HepG2 (cell line): ENCODE results near the gene CCDC30. TPM values are rescaled to one million over a fixed set of nuclear protein-coding genes. Genes with fewer than 3 reads are reported as not detected.

Experiments used
- ATAC-seq: fragments of 200-7000 bp; cut with Tn5 transposase; 3 replicates; pipeline ENCODE4 v1.9.1; 2020; ENCODE audit warnings: mild to moderate bottlenecking, moderate library complexity
- BruUV-seq: library from RNA; stranded (reverse); fragments of 400-500 nt; replicated peaks from 2 replicates; lab custom pipeline; 2021; lab: Mats Ljungman, UMichigan
- CTCF ChIA-PET: fragments of 300-600 bp; formaldehyde crosslinking; extraction: SDS; loops from one replicate; lab custom pipeline; 2021; ENCODE audit warnings: low total read pairs, inconsistent platforms, low intra/inter-chr PET ratio; lab: Yijun Ruan, JAX
- POLR2A ChIA-PET: fragments of 350-600 bp; sonication (Branson Sonifier 250); formaldehyde crosslinking; loops from one replicate; lab custom pipeline; 2020; ENCODE audit warnings: antibody characterized with exemption, inconsistent platforms; lab: Yijun Ruan, JAX
- DNase-seq: peaks from one replicate; pipeline ENCODE4 v3.0.0-alpha.2; 2015; ENCODE audit warnings: low spot score
- FAIRE-seq: peaks from 3 replicates; lab custom pipeline; 2011; peaks lifted over from hg19 to GRCh38; lab: Jason Lieb, UNC
- H2AFZ ChIP-seq: one replicate; pipeline ENCODE4 v1.6.1; 2011; ENCODE audit warnings: low read length, inconsistent platforms
- H3K27ac ChIP-seq: fragments of 300-600 bp; 3 replicates; pipeline ENCODE4 v1.8.0; 2011; ENCODE audit warnings: mixed run types, mild to moderate bottlenecking, mixed read lengths, low read length, inconsistent platforms; ENCODE audit not compliant: insufficient read depth; ENCODE audit errors: extremely low read length
- H3K27me3 ChIP-seq, 2 experiments: fragments of 200-600 bp in 1 of 2; 2 replicates in 1 of 2; 3 replicates in 1 of 2; pipeline versions ENCODE4 v1.6.0 to v1.8.0; 2011; ENCODE audit warnings: low read length in 2 of 2, mild to moderate bottlenecking in 2 of 2, moderate library complexity in 2 of 2, inconsistent platforms in 1 of 2; ENCODE audit not compliant: insufficient read depth in 2 of 2, control insufficient read depth in 1 of 2
- H3K36me3 ChIP-seq, 2 experiments: fragments of 200-600 bp in 1 of 2; replicated peaks in 1 of 2; 2 replicates in 1 of 2; 3 replicates in 1 of 2; pipeline versions ENCODE4 v1.5.1 to v1.8.0; 2011; ENCODE audit warnings: low read length in 2 of 2, inconsistent platforms in 1 of 2; ENCODE audit not compliant: insufficient read depth in 2 of 2, control insufficient read depth in 1 of 2
- H3K4me1 ChIP-seq: 2 replicates; pipeline ENCODE4 v1.5.1; 2012; ENCODE audit warnings: low read length, inconsistent platforms; ENCODE audit not compliant: insufficient read depth
- H3K4me2 ChIP-seq: 2 replicates; pipeline ENCODE4 v1.6.0; 2011; ENCODE audit warnings: low read depth, low read length, inconsistent platforms
- H3K4me3 ChIP-seq, 3 experiments: fragments of 200-600 bp in 1 of 3; sonication (generic), shearing (Covaris generic) in 1 of 3; replicated peaks in 1 of 3; 2 replicates each; pipeline ENCODE4 v1.5.1; 2011 to 2016; ENCODE audit warnings: low read length in 3 of 3, inconsistent platforms in 2 of 3, low read depth in 2 of 3, mild to moderate bottlenecking in 2 of 3, control low read depth in 1 of 3, mixed read lengths in 1 of 3; ENCODE audit not compliant: insufficient read depth in 1 of 3
- H3K79me2 ChIP-seq: one replicate; pipeline ENCODE4 v1.6.1; 2011; ENCODE audit warnings: low read length, inconsistent platforms; ENCODE audit not compliant: insufficient read depth
- H3K9ac ChIP-seq: 2 replicates; pipeline ENCODE4 v1.6.0; 2011; ENCODE audit warnings: mild to moderate bottlenecking, low read depth, low read length, inconsistent platforms; ENCODE audit not compliant: insufficient read depth
- H3K9me3 ChIP-seq: 2 replicates; pipeline ENCODE4 v1.5.1; 2012; ENCODE audit warnings: mild to moderate bottlenecking, low read length
- H4K20me1 ChIP-seq: 2 replicates; pipeline ENCODE4 v1.6.0; 2011; ENCODE audit warnings: inconsistent platforms, mild to moderate bottlenecking, low read length, moderate library complexity; ENCODE audit not compliant: insufficient read depth
- HES4 ChIP-seq: sonication (generic); formaldehyde crosslinking; IDR thresholded peaks from 2 replicates; pipeline ENCODE4 v1.9.0; 2021; ENCODE audit warnings: mild to moderate bottlenecking, missing genetic modification reagents, borderline replicate concordance
- KAT7 ChIP-seq: IDR thresholded peaks from 2 replicates; pipeline ENCODE4 v1.6.1; 2018; ENCODE audit warnings: borderline replicate concordance, missing compliant biosample characterization
- POGZ ChIP-seq: sonication (generic); formaldehyde crosslinking; IDR thresholded peaks from 2 replicates; pipeline ENCODE4 v1.4.0; 2020; ENCODE audit warnings: mild to moderate bottlenecking, missing genetic modification reagents
- RFXANK ChIP-seq: IDR thresholded peaks from 2 replicates; pipeline ENCODE4 v1.6.1; 2016
- TBL1XR1 ChIP-seq: fragments of 150-350 bp; IDR thresholded peaks from 2 replicates; pipeline ENCODE4 v1.6.1; 2014; ENCODE audit warnings: borderline replicate concordance, low read length; ENCODE audit not compliant: partially characterized antibody
- TFE3 ChIP-seq: IDR thresholded peaks from 2 replicates; pipeline ENCODE4 v1.6.1; 2016
- ZKSCAN1 ChIP-seq: fragments of 150-350 bp; IDR thresholded peaks from 2 replicates; pipeline ENCODE4 v1.6.1; 2014; ENCODE audit warnings: low read length
- ZNF674 ChIP-seq: sonication (generic); formaldehyde crosslinking; IDR thresholded peaks from 2 replicates; pipeline ENCODE4 v1.5.0; 2020; ENCODE audit warnings: low read depth, mild to moderate bottlenecking, missing genetic modification reagents
- ZNF770 ChIP-seq: sonication (generic); formaldehyde crosslinking; IDR thresholded peaks from 2 replicates; pipeline ENCODE4 v1.5.0; 2020; ENCODE audit warnings: mild to moderate bottlenecking, missing genetic modification reagents
- WGBS: methylation state at CpG from one replicate; pipeline ENCODE4 v1.1.6; 2017; ENCODE audit warnings: low lambda C conversion rate; 5-methylcytosine and 5-hydroxymethylcytosine counted together
- in situ Hi-C: cut with HindIII; loops from 2 replicates; pipeline ENCODE4 v1.10.0; 2017; ENCODE audit warnings: low pct_unique_long_range_greater_than_20kb; ENCODE audit not compliant: extremely low pct_ligation_motif_present
- intact Hi-C: fragments of 100-400 bp; cut with micrococcal nuclease; formaldehyde crosslinking; loops from one replicate; pipeline ENCODE4 v1.10.0; 2022; ENCODE audit not compliant: unreplicated experiment
- polyA plus RNA-seq, 8 experiments: library from polyadenylated mRNA; depleted of rRNA in 3 of 8; stranded (reverse) in 7 of 8; unstranded in 1 of 8; fragments of >200 nt; fragmentation: Illumina TruSeq in 4 of 8; extraction: Trizol in 4 of 8; gene quantifications; 2 replicates each; pipeline versions ENCODE4 v1.2.1 to v1.2.3, GENCODE V29; 2011 to 2016; ENCODE audit warnings: low read depth in 4 of 8, missing spikeins in 1 of 8, mixed read lengths in 1 of 8; ENCODE audit not compliant: insufficient read depth in 1 of 8
- total RNA-seq, 5 experiments: library from RNA; depleted of rRNA; stranded (reverse); fragments of >200 nt; fragmentation: Illumina TruSeq; extraction: Trizol; gene quantifications; 2 replicates each; pipeline ENCODE4 v1.2.3, GENCODE V29; 2016; ENCODE audit warnings: low read depth in 1 of 5

CCDC30 gene
- total and polyA plus RNA-seq, 2 of the 13 experiments (the other 11 are each of a cell fraction or from before 2014, with no cell fraction given), result 0.25 to 0.77 TPM

- no peak for TF ChIP-seq RFXANK
- no peak for TF ChIP-seq TFE3 (CRISPR knock-in tag)
- TF ChIP-seq POGZ (CRISPR knock-in tag), result no peak
- TF ChIP-seq ZKSCAN1, result no peak
- no peak for TF ChIP-seq KAT7 (CRISPR knock-in tag)
Observed at GRCh38 chr1:42669936-42670335, 206.8 kb downstream of the CCDC30 start (continued).

- in situ Hi-C loops (no loop called here), intact Hi-C loops (no loop called here)
- no peak overlapping the region for H3K27ac ChIP-seq
- DNase-seq (no peak), FAIRE-seq (no peak), ATAC-seq (no peak)
- no peaks in the 10 kb centered on the region for H4K20me1 ChIP-seq
- H3K4me3 ChIP-seq, result no peak overlapping the region
- no peaks in the 10 kb centered on the region for H3K79me2 ChIP-seq
- no TSS peak for BruUV-seq
- no peak overlapping the region for H3K9ac ChIP-seq
- no peaks in the 10 kb centered on the region for H3K27me3 ChIP-seq
- 98% methylated on average over 4 of the region's 4 CpGs for WGBS
- POLR2A ChIA-PET, result interaction anchor here (4.6 kb wide), 1 partner anchor 12 kb away, joined by 17 read pairs; the partner anchor contains the start of gene YBX1
- H3K36me3 ChIP-seq, result peaks cover 15 to 50% of the 10 kb centered on the region in 2 experiments
- CTCF ChIA-PET, result no interaction called here
- no peaks in the 10 kb centered on the region for H3K4me1 ChIP-seq
- no peaks in the 10 kb centered on the region for H3K9me3 ChIP-seq
- H3K4me2 ChIP-seq, result no peak overlapping the region
- H2AFZ ChIP-seq, result no peak overlapping the region
- no peak for TF ChIP-seq TBL1XR1
- TF ChIP-seq ZNF770 (CRISPR knock-in tag), result no peak
- no peak for TF ChIP-seq ZNF674
- no peak for TF ChIP-seq HES4
Observed at GRCh38 chr1:42670425-42670824, 207.3 kb downstream of the CCDC30 start.
